Heart right ventricle (tissue), 16 donors: Measurements from ENCODE around the gene HOXD11. TPM values are rescaled to one million over a fixed set of nuclear protein-coding genes. Genes with fewer than 3 reads are reported as not detected.

Experiments
- ATAC-seq, 8 donors: fragments of 200-7000 bp; cut with Tn5 transposase; one replicate each; pipeline ENCODE4 v1.9.1; 2020; ENCODE audit warnings: mild to moderate bottlenecking in 8 of 8, moderate library complexity in 8 of 8, moderate number of reproducible peaks in 1 of 8
- DNase-seq, 2 donors: peaks; one replicate each; pipeline ENCODE4 v3.0.0-alpha.2; 2020
- H3K27ac ChIP-seq, 10 donors: fragments of 200-600 bp; sonication (generic) in 2 of 10; one replicate each; pipeline versions ENCODE4 v1.5.0 to v1.8.0; 2020 to 2022; ENCODE audit warnings: mild to moderate bottlenecking in 3 of 10
- H3K27me3 ChIP-seq, 7 donors: fragments of 200-600 bp; one replicate each; pipeline ENCODE4 v1.8.0; 2021 to 2022; ENCODE audit warnings: mild to moderate bottlenecking in 2 of 7
- H3K36me3 ChIP-seq, 9 donors: fragments of 200-600 bp; sonication (generic) in 1 of 9; one replicate each; pipeline versions ENCODE4 v1.5.0 to v1.8.0; 2020 to 2022; ENCODE audit warnings: mild to moderate bottlenecking in 2 of 9
- H3K4me1 ChIP-seq, 9 donors: fragments of 200-600 bp; sonication (generic) in 1 of 9; one replicate each; pipeline versions ENCODE4 v1.5.0 to v1.8.0; 2020 to 2022; ENCODE audit warnings: mild to moderate bottlenecking in 4 of 9
- H3K4me3 ChIP-seq, 10 donors: fragments of 200-600 bp; sonication (generic) in 2 of 10; one replicate each; pipeline versions ENCODE4 v1.5.0 to v1.8.0; 2020 to 2022; ENCODE audit warnings: mild to moderate bottlenecking in 7 of 10, moderate library complexity in 2 of 10
- H3K9me3 ChIP-seq, 11 donors: fragments of 200-600 bp in 10 of 11; sonication (generic) in 2 of 11; one replicate each; pipeline versions ENCODE4 v1.5.0 to v1.8.0; 2013 to 2022; ENCODE audit warnings: mild to moderate bottlenecking in 2 of 11, control low read depth in 1 of 11, moderate library complexity in 1 of 11
- CTCF ChIP-seq, 9 donors: fragments of 200-600 bp; sonication (generic) in 2 of 9; IDR thresholded peaks; one replicate each; pipeline versions ENCODE4 v1.5.0 to v1.8.0; 2021 to 2022; ENCODE audit warnings: antibody characterized with exemption in 9 of 9, mild to moderate bottlenecking in 5 of 9, moderate library complexity in 1 of 9
- WGBS, 2 donors: extraction: QIAGEN DNeasy Blood & Tissue Kit; methylation state at CpG; one replicate each; pipeline ENCODE4 v1.1.7; 2013; ENCODE audit warnings: inconsistent platforms in 1 of 2; 5-methylcytosine and 5-hydroxymethylcytosine counted together
- intact Hi-C, 10 donors: fragments of 100-400 bp; cut with DNase I; formaldehyde crosslinking; loops; one replicate each; pipeline versions ENCODE4 v1.11.1 to v1.14.2; 2022
- polyA plus RNA-seq, 2 donors: library from polyadenylated mRNA; stranded (reverse); fragments of 200-250 nt; gene quantifications; one replicate each; pipeline ENCODE4 v1.2.3, GENCODE V29; 2013
- total RNA-seq, 10 donors: library from RNA; stranded (reverse); fragmentation: NEBNext Ultra II Directional in 3 of 10; extraction: Animal tissue kit (Norgen Biotek cat#: 25700) in 3 of 10; gene quantifications; one replicate each; pipeline versions ENCODE4 v1.2.1 to v1.2.4, GENCODE V29; 2021 to 2023
- donor health status: Arrhythmogenic right ventricular cardiomyopathy.
- donor health status: ischemic (EF 13 %, LVEDD 7.1; RV severe dilation, severe dysfunction).
- donor health status: healthy with polysubstance abuse.
- donor health status: DM: no; HTN: yes; CAD: no.
- donor health status: DM: no; HTN: no; CAD: no.
- donor health status: ischemic (EF 25% LVEDD 6.9; RV normal size, moderate dysfunction).
- donor health status: ischemic (EF 25% LVEDD 5.7; RV mildly dilated, moderate dysfunction).
- donor health status: healthy.
- donor health status: DM: yes; HTN: yes; CAD: no.
- donor health status: Ischemic cardiomyopathy.
- donor health status: ischemic (EF 35%, LVEDD 5.7; RV mildly dilated, moderate dysfunction).
- donor health status: nonischemic (EF 11% LVEDD 7.7; RV severe dilation, severe dysfunction).
- donor health status: DM: yes; HTN: yes; CAD: no.
- donor health status: PGD.
- donor health status: ischemic (EF 29% LVEDD 5.4; RV normal size, mild dysfunction).
- donor health status: nonischemic (EF 23%, LVEDD 6.1; RV moderate dilation, normal function).

The HOXD11 gene
- total and polyA plus RNA-seq, 12 donors: not detected

- intact Hi-C loops: loop anchor here (2.0 to 10.0 kb wide), 9 partner anchors 423 to 1018 kb away; no protein-coding TSS in a partner anchor
- ATAC-seq: peak in 3 of 8 donors; percentile 19 to 32 (median 28)
- H3K9me3 ChIP-seq: no peaks in the 10 kb centered on the region
- peaks cover 0 to 44% (median 11%) of the 10 kb centered on the region in 9 donors for H3K4me1 ChIP-seq
- no peaks in the 10 kb centered on the region for H3K36me3 ChIP-seq
- peak within 1 kb of the TSS in 9 of 10 donors; percentile 20 to 51 (median 39) for H3K4me3 ChIP-seq
- no peak for TF ChIP-seq CTCF (IDR thresholded peaks at IDR 0.05)
- peak in 1 of 2 donors; percentile 43 for DNase-seq
- H3K27me3 ChIP-seq: peaks cover 58 to 99% (median 97%) of the 10 kb centered on the region in 7 donors
- WGBS, 2 donors: 2 to 3% methylated on average over 64 of the region's 64 CpGs
- H3K27ac ChIP-seq: peak within 1 kb of the TSS in 7 of 10 donors; percentile 5 to 80 (median 38)
Observed at GRCh38 chr2:176128982-176129796, 22.1 kb downstream of the HOXD11 start, which contains the start of gene HOXD8. Gene HOXD8, plus strand, starts transcription at chr2:176129705. Its CDS starts 662 bp downstream, at chr2:176130367.

DNA sequence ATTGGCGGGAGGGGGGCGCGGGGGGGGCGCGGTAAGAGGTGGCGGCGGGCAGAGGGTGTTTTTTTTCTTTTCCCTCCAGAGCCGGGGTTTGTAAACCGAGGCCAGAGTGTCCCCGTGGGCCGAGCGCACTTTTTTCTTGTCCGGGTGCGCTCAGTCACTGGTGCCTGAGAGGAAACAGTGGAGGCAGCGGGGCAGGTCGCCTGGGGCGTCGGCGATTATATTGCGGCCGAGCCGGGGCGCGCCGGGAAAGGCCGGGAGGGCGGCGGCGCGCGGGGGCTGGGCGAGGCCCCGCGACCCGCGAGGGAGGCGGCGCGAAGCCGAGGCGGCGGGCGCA, 22.7 kb downstream of the HOXD11 start:
- intact Hi-C loops: loop anchor here (2.0 to 10.0 kb wide), 10 partner anchors 323 to 1018 kb away; no protein-coding TSS in a partner anchor
- WGBS, 2 donors: 1 to 2% methylated on average over 28 to 43 of the region's 43 CpGs
- TF ChIP-seq CTCF (IDR thresholded peaks at IDR 0.05): no peak
- DNase-seq (no peak), ATAC-seq (peak in 1 of 8 donors; percentile 53)
- peaks cover 0 to 44% (median 11%) of the 10 kb centered on the region in 9 donors for H3K4me1 ChIP-seq
- H3K27me3 ChIP-seq: peaks cover 52 to 99% (median 97%) of the 10 kb centered on the region in 7 donors
- peak overlapping the region in 4 of 10 donors; percentile 20 to 80 (median 58) for H3K27ac ChIP-seq
- H3K36me3 ChIP-seq: no peaks in the 10 kb centered on the region
- peak overlapping the region in 9 of 10 donors; percentile 19 to 51 (median 39) for H3K4me3 ChIP-seq
- H3K9me3 ChIP-seq: no peaks in the 10 kb centered on the region

GRCh38 chr2:176130147-176130956, 23.3 kb downstream of the HOXD11 start:
- peak in 3 of 8 donors; percentile 28 to 61 (median 38) for ATAC-seq
- no peak for DNase-seq
- peaks cover 0 to 44% (median 11%) of the 10 kb centered on the region in 9 donors for H3K4me1 ChIP-seq
- H3K27me3 ChIP-seq: peaks cover 46 to 99% (median 97%) of the 10 kb centered on the region in 7 donors
- 1 to 2% methylated on average over 89 to 100 of the region's 100 CpGs for WGBS, 2 donors
- H3K4me3 ChIP-seq: peak overlapping the region in 9 of 10 donors; percentile 20 to 51 (median 38)
- no peaks in the 10 kb centered on the region for H3K9me3 ChIP-seq
- peak overlapping the region in 7 of 10 donors; percentile 5 to 80 (median 38) for H3K27ac ChIP-seq
- H3K36me3 ChIP-seq: no peaks in the 10 kb centered on the region
- TF ChIP-seq CTCF (IDR thresholded peaks at IDR 0.05): no peak
- intact Hi-C loops: loop anchor here in 2 of 10 donors (5.0 to 10.0 kb wide), 2 partner anchors 322 to 684 kb away; no protein-coding TSS in a partner anchor
